ENCODE results near the gene KLC1. TPM values are rescaled to one million over a fixed set of nuclear protein-coding genes. Genes with fewer than 3 reads are reported as not detected.

KLC1 gene
- total and polyA plus RNA-seq, 2 donors: 162 to 188 TPM

GRCh38 chr14:103702497-103703432 is 73.8 kb downstream of the KLC1 start:
- H3K27ac ChIP-seq (ENCODE audit: low read depth): no peak overlapping the region
- no peaks in the 10 kb centered on the region for H3K36me3 ChIP-seq (ENCODE audit: insufficient read depth)
- WGBS: 84% methylated on average over 29 of the region's 29 CpGs

GRCh38 chr14:103703433-103704385 is 74.7 kb downstream of the KLC1 start:
- no peak for DNase-seq (ENCODE audit: extremely low spot score)
- H3K4me3 ChIP-seq (ENCODE audit: low read depth, low read length): no peak overlapping the region
- no peaks in the 10 kb centered on the region for H3K36me3 ChIP-seq (ENCODE audit: insufficient read depth)
- no peak overlapping the region for H3K27ac ChIP-seq (ENCODE audit: low read depth)
- H3K4me1 ChIP-seq (ENCODE audit: insufficient read depth): no peaks in the 10 kb centered on the region
- WGBS: 78% methylated on average over 24 of the region's 24 CpGs

More at GRCh38 chr14:103702497-103703432, 73.8 kb downstream of the KLC1 start:
- DNase-seq (ENCODE audit: extremely low spot score): no peak
- Histone ChIP-seq H3K4me3 (ENCODE audit: low read depth, low read length) (no peak overlapping the region), H3K4me1 (ENCODE audit: insufficient read depth) (no peaks in the 10 kb centered on the region)

- WGBS: 69% methylated on average over 13 of the region's 13 CpGs
- no peaks in the 10 kb centered on the region for H3K4me1 ChIP-seq (ENCODE audit: insufficient read depth)
- DNase-seq (ENCODE audit: extremely low spot score): no peak
- H3K27ac ChIP-seq (ENCODE audit: low read depth): peak overlapping the region; percentile 92
- H3K36me3 ChIP-seq (ENCODE audit: insufficient read depth): no peaks in the 10 kb centered on the region
- H3K4me3 ChIP-seq (ENCODE audit: low read depth, low read length): no peak overlapping the region
Measured at GRCh38 chr14:103704708-103705107, 75.7 kb downstream of the KLC1 start.

GRCh38 chr14:103705118-103705503 is 76.1 kb downstream of the KLC1 start:
- peak overlapping the region; percentile 92 for H3K27ac ChIP-seq (ENCODE audit: low read depth)
- no peak overlapping the region for H3K4me3 ChIP-seq (ENCODE audit: low read depth, low read length)
- H3K4me1 ChIP-seq (ENCODE audit: insufficient read depth): no peaks in the 10 kb centered on the region
- 57% methylated on average over 15 of the region's 15 CpGs for whole genome bisulfite sequencing
- no peaks in the 10 kb centered on the region for H3K36me3 ChIP-seq (ENCODE audit: insufficient read depth)
- peak; percentile 80 for DNase-seq (ENCODE audit: extremely low spot score)

GRCh38 chr14:103705504-103706284 is 76.7 kb downstream of the KLC1 start:
- H3K27ac ChIP-seq (ENCODE audit: low read depth): peak overlapping the region; percentile 89
- H3K36me3 ChIP-seq (ENCODE audit: insufficient read depth): no peaks in the 10 kb centered on the region
- no peak for DNase-seq (ENCODE audit: extremely low spot score)
- H3K4me1 ChIP-seq (ENCODE audit: insufficient read depth): no peaks in the 10 kb centered on the region
- 57% methylated on average over 28 of the region's 28 CpGs for whole genome bisulfite sequencing
- H3K4me3 ChIP-seq (ENCODE audit: low read depth, low read length): no peak overlapping the region

- H3K4me1 ChIP-seq (ENCODE audit: insufficient read depth): no peaks in the 10 kb centered on the region
- whole genome bisulfite sequencing: 89% methylated on average over 41 of the region's 41 CpGs
- H3K36me3 ChIP-seq (ENCODE audit: insufficient read depth): no peaks in the 10 kb centered on the region
- no peak for DNase-seq (ENCODE audit: extremely low spot score)
- H3K4me3 ChIP-seq (ENCODE audit: low read depth, low read length): no peak overlapping the region
- no peak overlapping the region for H3K27ac ChIP-seq (ENCODE audit: low read depth)
Measured at GRCh38 chr14:103706551-103707328, 77.7 kb downstream of the KLC1 start.

- WGBS: 86% methylated on average over 29 of the region's 29 CpGs
- H3K4me1 ChIP-seq (ENCODE audit: insufficient read depth): no peaks in the 10 kb centered on the region
- no peaks in the 10 kb centered on the region for H3K36me3 ChIP-seq (ENCODE audit: insufficient read depth)
- no peak for DNase-seq (ENCODE audit: extremely low spot score)
- no peak overlapping the region for H3K27ac ChIP-seq (ENCODE audit: low read depth)
- H3K4me3 ChIP-seq (ENCODE audit: low read depth, low read length): no peak overlapping the region
Measured at GRCh38 chr14:103707329-103708263, 78.6 kb downstream of the KLC1 start.

- Histone ChIP-seq H3K4me3 (ENCODE audit: low read depth, low read length) (no peak overlapping the region), H3K4me1 (ENCODE audit: insufficient read depth) (no peaks in the 10 kb centered on the region), H3K27ac (ENCODE audit: low read depth) (no peak overlapping the region), H3K36me3 (ENCODE audit: insufficient read depth) (no peaks in the 10 kb centered on the region)
- 80% methylated on average over 18 of the region's 18 CpGs for WGBS
- DNase-seq (ENCODE audit: extremely low spot score): no peak
Measured at GRCh38 chr14:103708750-103709187, 79.8 kb downstream of the KLC1 start.

GRCh38 chr14:103709814-103710213 is 80.8 kb downstream of the KLC1 start:
- H3K36me3 ChIP-seq (ENCODE audit: insufficient read depth): no peaks in the 10 kb centered on the region
- DNase-seq (ENCODE audit: extremely low spot score): no peak
- H3K4me1 ChIP-seq (ENCODE audit: insufficient read depth): no peaks in the 10 kb centered on the region
- no peak overlapping the region for H3K4me3 ChIP-seq (ENCODE audit: low read depth, low read length)
- H3K27ac ChIP-seq (ENCODE audit: low read depth): no peak overlapping the region
- 89% methylated on average over 15 of the region's 15 CpGs for WGBS

GRCh38 chr14:103710771-103711377 is 81.9 kb downstream of the KLC1 start:
- DNase-seq (ENCODE audit: extremely low spot score): no peak
- H3K4me1 ChIP-seq (ENCODE audit: insufficient read depth): no peaks in the 10 kb centered on the region
- H3K27ac ChIP-seq (ENCODE audit: low read depth): no peak overlapping the region
- 65% methylated on average over 9 of the region's 9 CpGs for WGBS
- no peaks in the 10 kb centered on the region for H3K36me3 ChIP-seq (ENCODE audit: insufficient read depth)
- no peak overlapping the region for H3K4me3 ChIP-seq (ENCODE audit: low read depth, low read length)
